CD14-positive monocyte (primary cell): ENCODE measurements around the gene ACTN4. TPM values are rescaled to one million over a fixed set of nuclear protein-coding genes. Genes with fewer than 3 reads are reported as not detected.
A peak's percentile ranks its signal among the peaks of the same experiment; 100 is the strongest.

Source experiments
- DNase-seq, 3 donors: peaks; one replicate each; pipeline ENCODE4 v3.0.0-alpha.2; 2011 to 2022
- H2AFZ ChIP-seq: 2 replicates; pipeline ENCODE4 v1.6.0; 2012; ENCODE audit warnings: mild to moderate bottlenecking, low read depth, low read length, inconsistent platforms; ENCODE audit not compliant: insufficient read depth, poor library complexity, severe bottlenecking
- H3K27ac ChIP-seq, 2 donors: 1 replicate in 1 of 2; 2 replicates in 1 of 2; pipeline ENCODE4 v1.5.1; 2012 to 2013; ENCODE audit warnings: low read length in 2 of 2, control low read depth in 1 of 2, inconsistent platforms in 1 of 2, low read depth in 1 of 2, mild to moderate bottlenecking in 1 of 2
- H3K27me3 ChIP-seq, 2 donors: one replicate each; pipeline versions ENCODE4 v1.6.0 to v1.6.1; 2011 to 2013; ENCODE audit warnings: low read length in 2 of 2; ENCODE audit not compliant: control insufficient read depth in 2 of 2, insufficient read depth in 2 of 2
- H3K36me3 ChIP-seq, 2 donors: replicated peaks in 1 of 2; 1 replicate in 1 of 2; 2 replicates in 1 of 2; pipeline versions ENCODE4 v1.5.1 to v1.6.1; 2012 to 2013; ENCODE audit warnings: low read length in 2 of 2, control low read depth in 1 of 2, inconsistent platforms in 1 of 2, mild to moderate bottlenecking in 1 of 2; ENCODE audit not compliant: insufficient read depth in 2 of 2, control insufficient read depth in 1 of 2
- H3K4me1 ChIP-seq, 2 donors: 1 replicate in 1 of 2; 2 replicates in 1 of 2; pipeline versions ENCODE4 v1.5.1 to v1.6.1; 2012 to 2013; ENCODE audit warnings: low read length in 2 of 2, control low read depth in 1 of 2, inconsistent platforms in 1 of 2, mild to moderate bottlenecking in 1 of 2, moderate library complexity in 1 of 2; ENCODE audit not compliant: insufficient read depth in 2 of 2, control insufficient read depth in 1 of 2
- H3K4me2 ChIP-seq: replicated peaks from 2 replicates; pipeline ENCODE3; 2012; ENCODE audit warnings: low read length, moderate library complexity, mild to moderate bottlenecking; ENCODE audit not compliant: poor library complexity, severe bottlenecking; ENCODE audit errors: extremely low read depth
- H3K4me3 ChIP-seq, 3 experiments: fragments of 200-600 bp in 1 of 3; sonication (generic) in 1 of 3; replicated peaks in 1 of 3; 1 replicate in 2 of 3; 2 replicates in 1 of 3; pipeline ENCODE4 v1.5.1; 2011 to 2013; ENCODE audit warnings: low read length in 3 of 3, mild to moderate bottlenecking in 3 of 3, control low read depth in 2 of 3, low read depth in 2 of 3, inconsistent platforms in 1 of 3, moderate library complexity in 1 of 3
- H3K79me2 ChIP-seq: 2 replicates; pipeline ENCODE4 v1.6.0; 2012; ENCODE audit warnings: mild to moderate bottlenecking, control low read depth, inconsistent platforms, low read length, moderate library complexity; ENCODE audit not compliant: insufficient read depth
- H3K9ac ChIP-seq: 2 replicates; pipeline ENCODE4 v1.6.0; 2017; ENCODE audit warnings: low read length, mild to moderate bottlenecking; ENCODE audit not compliant: insufficient read depth, poor library complexity, severe bottlenecking
- H3K9me3 ChIP-seq, 2 donors: replicated peaks in 1 of 2; 1 replicate in 1 of 2; 2 replicates in 1 of 2; pipeline versions ENCODE4 v1.5.1 to v1.6.1; 2012 to 2013; ENCODE audit warnings: low read length in 2 of 2, control low read depth in 1 of 2; ENCODE audit not compliant: control insufficient read depth in 1 of 2, insufficient read depth in 1 of 2
- H4K20me1 ChIP-seq: 2 replicates; pipeline ENCODE4 v1.6.0; 2012; ENCODE audit warnings: mild to moderate bottlenecking, low read length, control low read depth, moderate library complexity; ENCODE audit not compliant: insufficient read depth
- H3K27ac Mint-ChIP-seq, 7 donors: one replicate each; pipeline ENCODE4 v1.8.0; 2020; ENCODE audit warnings: mild to moderate bottlenecking in 7 of 7, mixed read lengths in 7 of 7, moderate library complexity in 6 of 7, inconsistent platforms in 2 of 7
- H3K27me3 Mint-ChIP-seq, 3 donors: one replicate each; pipeline ENCODE4 v1.8.0; 2021 to 2022; ENCODE audit warnings: low read depth in 3 of 3, mild to moderate bottlenecking in 3 of 3, mixed read lengths in 3 of 3, moderate library complexity in 3 of 3, inconsistent platforms in 1 of 3
- H3K36me3 Mint-ChIP-seq, 2 donors: one replicate each; pipeline ENCODE4 v1.8.0; 2020; ENCODE audit warnings: mixed read lengths in 2 of 2, inconsistent platforms in 1 of 2, mild to moderate bottlenecking in 1 of 2
- H3K4me1 Mint-ChIP-seq: one replicate; pipeline ENCODE4 v1.8.0; 2020; ENCODE audit warnings: mild to moderate bottlenecking, mixed read lengths
- H3K4me3 Mint-ChIP-seq, 2 donors: one replicate each; pipeline ENCODE4 v1.8.0; 2020; ENCODE audit warnings: mild to moderate bottlenecking in 2 of 2, mixed read lengths in 2 of 2, moderate library complexity in 1 of 2
- H3K9me3 Mint-ChIP-seq, 7 donors: one replicate each; pipeline ENCODE4 v1.8.0; 2020 to 2022; ENCODE audit warnings: mixed read lengths in 7 of 7, mild to moderate bottlenecking in 6 of 7, moderate library complexity in 6 of 7, inconsistent platforms in 2 of 7
- WGBS: methylation state at CpG from one replicate; pipeline ENCODE4 v1.1.5; 2013; ENCODE audit warnings: missing lambda C conversion rate; ENCODE audit not compliant: insufficient coverage; 5-methylcytosine and 5-hydroxymethylcytosine counted together
- intact Hi-C, 2 donors: fragments of 100-400 bp; cut with micrococcal nuclease; formaldehyde crosslinking; loops; one replicate each; pipeline versions ENCODE4 v1.15.0 to v1.15.1; 2023
- polyA plus RNA-seq, 3 donors: library from polyadenylated mRNA; depleted of rRNA in 1 of 3; unstranded in 2 of 3; stranded (reverse) in 1 of 3; fragments of 300-500 nt in 2 of 3; fragments of >200 nt in 1 of 3; fragmentation: Illumina TruSeq in 2 of 3; gene quantifications; 1 replicate in 2 of 3; 2 replicates in 1 of 3; pipeline ENCODE4 v1.2.3, GENCODE V29; 2012 to 2021
- TF ChIP-seq, protein P1 (sequence below): fragments of 200-600 bp; IDR thresholded peaks from one replicate; pipeline ENCODE4 v1.8.0; 2022; ENCODE audit warnings: antibody characterized with exemption, mild to moderate bottlenecking

ACTN4 gene
- polyA plus RNA-seq, 3 donors: 8.4 to 177 (median 16.0) TPM

DNA sequence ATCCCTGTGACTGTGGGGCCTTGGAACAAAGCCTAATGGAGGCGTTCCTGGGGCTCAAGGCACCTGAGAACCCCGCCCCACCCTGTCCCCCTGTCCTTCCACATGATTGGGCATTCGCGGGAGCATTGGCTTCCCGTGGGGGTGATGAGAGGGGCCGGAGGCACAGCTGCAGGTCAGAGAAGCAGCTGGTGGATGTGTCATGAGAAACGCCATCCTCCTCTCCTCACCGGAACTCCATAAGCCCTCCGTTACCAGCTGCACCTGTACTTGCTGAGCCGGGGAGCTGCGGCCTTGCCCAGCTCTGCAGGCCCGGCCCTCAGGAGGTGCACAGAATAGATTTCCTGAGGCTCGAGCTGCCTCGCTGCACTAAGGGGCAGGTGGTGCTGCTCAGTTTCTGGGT is 54.8 kb downstream of the ACTN4 start:
- peaks cover 69 to 85% of the 10 kb centered on the region in 2 donors for H3K36me3 Mint-ChIP-seq
- H4K20me1 ChIP-seq: peaks cover 74% of the 10 kb centered on the region
- intact Hi-C loops: no loop called here

DNA sequence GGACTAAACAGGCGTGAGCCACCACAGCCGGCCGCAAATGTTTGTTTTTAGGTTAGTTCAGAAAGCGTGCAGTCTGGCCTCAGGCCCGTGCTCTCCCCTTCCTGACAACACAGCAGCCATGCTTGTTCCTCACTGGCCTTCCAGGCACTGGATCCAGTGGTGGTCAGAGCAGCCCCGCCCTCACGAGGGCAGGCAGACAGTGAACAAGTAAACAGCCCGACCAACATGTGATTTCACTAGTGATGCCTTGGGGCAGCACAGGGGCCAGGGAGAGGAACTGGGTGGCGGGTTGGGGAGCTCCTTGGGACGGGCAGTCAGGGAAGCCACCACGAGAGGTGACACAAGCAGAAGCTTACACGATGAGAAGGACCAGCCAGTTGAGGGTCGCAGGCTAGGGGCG is 56.1 kb downstream of the ACTN4 start:
- Histone ChIP-seq H2AFZ (no peak overlapping the region), H3K4me3 (no peak overlapping the region), H3K4me1 (peaks cover 8 to 9% of the 10 kb centered on the region in 2 donors), H3K27me3 (no peaks in the 10 kb centered on the region), H3K9me3 (no peaks in the 10 kb centered on the region), H4K20me1 (peaks cover 62% of the 10 kb centered on the region), H3K36me3 (peaks cover 83 to 88% of the 10 kb centered on the region in 2 donors), H3K79me2 (peaks cover 60% of the 10 kb centered on the region), H3K4me2 (no peak overlapping the region), H3K27ac (no peak overlapping the region), H3K9ac (no peak overlapping the region)
- DNase-seq: no peak
- TF ChIP-seq, protein P1, sequence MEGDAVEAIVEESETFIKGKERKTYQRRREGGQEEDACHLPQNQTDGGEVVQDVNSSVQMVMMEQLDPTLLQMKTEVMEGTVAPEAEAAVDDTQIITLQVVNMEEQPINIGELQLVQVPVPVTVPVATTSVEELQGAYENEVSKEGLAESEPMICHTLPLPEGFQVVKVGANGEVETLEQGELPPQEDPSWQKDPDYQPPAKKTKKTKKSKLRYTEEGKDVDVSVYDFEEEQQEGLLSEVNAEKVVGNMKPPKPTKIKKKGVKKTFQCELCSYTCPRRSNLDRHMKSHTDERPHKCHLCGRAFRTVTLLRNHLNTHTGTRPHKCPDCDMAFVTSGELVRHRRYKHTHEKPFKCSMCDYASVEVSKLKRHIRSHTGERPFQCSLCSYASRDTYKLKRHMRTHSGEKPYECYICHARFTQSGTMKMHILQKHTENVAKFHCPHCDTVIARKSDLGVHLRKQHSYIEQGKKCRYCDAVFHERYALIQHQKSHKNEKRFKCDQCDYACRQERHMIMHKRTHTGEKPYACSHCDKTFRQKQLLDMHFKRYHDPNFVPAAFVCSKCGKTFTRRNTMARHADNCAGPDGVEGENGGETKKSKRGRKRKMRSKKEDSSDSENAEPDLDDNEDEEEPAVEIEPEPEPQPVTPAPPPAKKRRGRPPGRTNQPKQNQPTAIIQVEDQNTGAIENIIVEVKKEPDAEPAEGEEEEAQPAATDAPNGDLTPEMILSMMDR: no peak
- no peaks in the 10 kb centered on the region for H3K27me3 Mint-ChIP-seq
- peaks cover 80 to 90% of the 10 kb centered on the region in 2 donors for H3K36me3 Mint-ChIP-seq
- H3K27ac Mint-ChIP-seq: peak overlapping the region in 4 of 7 donors; percentile 50 to 75 (median 68)
- peaks cover 0 to 1% (median 0%) of the 10 kb centered on the region in 7 donors for H3K9me3 Mint-ChIP-seq
- peaks cover 11% of the 10 kb centered on the region for H3K4me1 Mint-ChIP-seq
- WGBS: 94% methylated on average over 13 of the region's 14 CpGs
- intact Hi-C loops: no loop called here
- H3K4me3 Mint-ChIP-seq: no peak overlapping the region

More for the DNA sequence above, 54.8 kb downstream of the ACTN4 start:
- Histone ChIP-seq H3K27ac (peak overlapping the region in 1 of 2 donors; percentile 36), H3K79me2 (peaks cover 69% of the 10 kb centered on the region), H3K27me3 (no peaks in the 10 kb centered on the region), H3K36me3 (peaks cover 71 to 88% of the 10 kb centered on the region in 2 donors), H3K4me3 (no peak overlapping the region), H3K9ac (no peak overlapping the region), H2AFZ (no peak overlapping the region), H3K4me1 (peaks cover 8 to 9% of the 10 kb centered on the region in 2 donors), H3K9me3 (no peaks in the 10 kb centered on the region), H3K4me2 (no peak overlapping the region)
- H3K27me3 Mint-ChIP-seq: no peaks in the 10 kb centered on the region
- H3K27ac Mint-ChIP-seq: no peak overlapping the region
- H3K4me3 Mint-ChIP-seq: no peak overlapping the region
- DNase-seq: no peak
- WGBS: 96% methylated on average over 7 of the region's 14 CpGs
- peaks cover 0 to 1% (median 0%) of the 10 kb centered on the region in 7 donors for H3K9me3 Mint-ChIP-seq
- peaks cover 20% of the 10 kb centered on the region for H3K4me1 Mint-ChIP-seq
- TF ChIP-seq, protein P1: no peak
